Activated naive CD4-positive, alpha-beta T cell treated with anti-CD3 and anti-CD28 coated beads, Interleukin-2, amount 50 U/mL, for 72 hours (primary cell): ENCODE data around the gene GSTA4. TPM values are rescaled to one million over a fixed set of nuclear protein-coding genes. Genes with fewer than 3 reads are reported as not detected.
"Not testable (repeated sequence)": the region's sequence is repeated elsewhere in the genome, so short reads cannot be mapped to it uniquely, and the experiment has no call there.

ENCODE experiments used
- ATAC-seq, 2 donors: fragments of 150-1000 bp; cut with Tn5 transposase; 2 replicates each; pipeline ENCODE4 v1.10.0; 2021; ENCODE audit warnings: mild to moderate bottlenecking in 2 of 2, moderate library complexity in 2 of 2
- DNase-seq, 2 donors: peaks; one replicate each; pipeline ENCODE4 v3.0.0; 2021 to 2022; ENCODE audit warnings: low spot score in 2 of 2
- H3K27ac Mint-ChIP-seq, 2 donors: one replicate each; pipeline ENCODE4 v1.8.0; 2022; ENCODE audit warnings: mild to moderate bottlenecking in 2 of 2, mixed read lengths in 2 of 2
- H3K36me3 Mint-ChIP-seq, 2 donors: one replicate each; pipeline ENCODE4 v1.8.0; 2022; ENCODE audit warnings: mixed read lengths in 2 of 2
- H3K9me3 Mint-ChIP-seq, 2 donors: one replicate each; pipeline ENCODE4 v1.8.0; 2022; ENCODE audit warnings: mixed read lengths in 2 of 2
- total RNA-seq, 2 donors: library from RNA; stranded (reverse); gene quantifications; one replicate each; pipeline ENCODE4 v1.2.3, GENCODE V29; 2022

The GSTA4 gene
- total RNA-seq, 2 donors from 2014 or later: 3.0 to 7.9 TPM

- ATAC-seq (no peak), DNase-seq (no peak)
- Mint-ChIP-seq H3K9me3 (no peaks in the 10 kb centered on the region), H3K27ac (no peak overlapping the region), H3K36me3 (no peaks in the 10 kb centered on the region)
Measured at GRCh38 chr6:52962701-52963100, 32.4 kb downstream of the GSTA4 start.

- H3K9me3 Mint-ChIP-seq, DNase-seq, ATAC-seq, H3K27ac Mint-ChIP-seq, H3K36me3 Mint-ChIP-seq: not testable (repeated sequence)
Measured at GRCh38 chr6:52961022-52961421, 34.1 kb downstream of the GSTA4 start.

- H3K27ac Mint-ChIP-seq, H3K36me3 Mint-ChIP-seq, DNase-seq, ATAC-seq, H3K9me3 Mint-ChIP-seq: not testable (repeated sequence)
Measured at GRCh38 chr6:52960211-52960610, 34.9 kb downstream of the GSTA4 start.

GRCh38 chr6:52958546-52959255 lies 36.4 kb downstream of the GSTA4 start:
- DNase-seq: no peak
- no peak for ATAC-seq

GRCh38 chr6:52955871-52956270 lies 39.2 kb downstream of the GSTA4 start:
- ATAC-seq: no peak
- Mint-ChIP-seq H3K27ac (no peak overlapping the region), H3K9me3 (peaks cover 0 to 5% of the 10 kb centered on the region in 2 donors), H3K36me3 (no peaks in the 10 kb centered on the region)
- DNase-seq: no peak

More at GRCh38 chr6:52958546-52959255, 36.4 kb downstream of the GSTA4 start:
- no peak overlapping the region for H3K27ac Mint-ChIP-seq
- H3K9me3 Mint-ChIP-seq: peaks cover 0 to 5% of the 10 kb centered on the region in 2 donors
- H3K36me3 Mint-ChIP-seq: no peaks in the 10 kb centered on the region

GRCh38 chr6:52953911-52954839 lies 40.9 kb downstream of the GSTA4 start:
- ATAC-seq: peak in 1 of 2 donors; percentile 93

GRCh38 chr6:52946306-52946705 lies 48.8 kb downstream of the GSTA4 start:
- Mint-ChIP-seq H3K36me3 (no peaks in the 10 kb centered on the region), H3K9me3 (no peaks in the 10 kb centered on the region), H3K27ac (no peak overlapping the region)
- no peak for DNase-seq
- ATAC-seq: no peak

More at GRCh38 chr6:52953911-52954839, 40.9 kb downstream of the GSTA4 start:
- DNase-seq: no peak
- Mint-ChIP-seq H3K9me3 (peaks cover 0 to 5% of the 10 kb centered on the region in 2 donors), H3K27ac (no peak overlapping the region), H3K36me3 (no peaks in the 10 kb centered on the region)

GRCh38 chr6:52942821-52943220 lies 52.3 kb downstream of the GSTA4 start:
- ATAC-seq: not testable (repeated sequence)

GRCh38 chr6:52942221-52942620 lies 52.9 kb downstream of the GSTA4 start:
- H3K9me3 Mint-ChIP-seq: no peaks in the 10 kb centered on the region
- ATAC-seq (no peak), DNase-seq (no peak)
- H3K27ac Mint-ChIP-seq: no peak overlapping the region
- no peaks in the 10 kb centered on the region for H3K36me3 Mint-ChIP-seq

More at GRCh38 chr6:52942821-52943220, 52.3 kb downstream of the GSTA4 start:
- not testable (repeated sequence) for H3K36me3 Mint-ChIP-seq, H3K9me3 Mint-ChIP-seq, DNase-seq, H3K27ac Mint-ChIP-seq

GRCh38 chr6:52937908-52938307 lies 57.2 kb downstream of the GSTA4 start:
- H3K36me3 Mint-ChIP-seq: no peaks in the 10 kb centered on the region
- DNase-seq: no peak
- H3K9me3 Mint-ChIP-seq: no peaks in the 10 kb centered on the region
- ATAC-seq: no peak
- peak overlapping the region in 1 of 2 donors; percentile 27 for H3K27ac Mint-ChIP-seq

GRCh38 chr6:52933778-52934177 lies 61.3 kb downstream of the GSTA4 start:
- H3K27ac Mint-ChIP-seq: no peak overlapping the region
- no peaks in the 10 kb centered on the region for H3K36me3 Mint-ChIP-seq
- DNase-seq (no peak), ATAC-seq (no peak)
- H3K9me3 Mint-ChIP-seq: peaks cover 0 to 5% of the 10 kb centered on the region in 2 donors

- Mint-ChIP-seq H3K27ac (no peak overlapping the region), H3K36me3 (no peaks in the 10 kb centered on the region)
- no peak for ATAC-seq
Measured at GRCh38 chr6:52931351-52931750, 63.7 kb downstream of the GSTA4 start.

GRCh38 chr6:52929321-52930164 lies 65.5 kb downstream of the GSTA4 start:
- Mint-ChIP-seq H3K9me3 (peaks cover 0 to 5% of the 10 kb centered on the region in 2 donors), H3K27ac (peak overlapping the region in 1 of 2 donors; percentile 47), H3K36me3 (no peaks in the 10 kb centered on the region)
- ATAC-seq: no peak
- no peak for DNase-seq

More at GRCh38 chr6:52931351-52931750, 63.7 kb downstream of the GSTA4 start:
- DNase-seq: no peak
- peaks cover 0 to 5% of the 10 kb centered on the region in 2 donors for H3K9me3 Mint-ChIP-seq
